GM21825 (cell line): ENCODE results near the gene MEIS3.
"Not testable (repeated sequence)": the region's sequence is repeated elsewhere in the genome, so short reads cannot be mapped to it uniquely, and the experiment has no call there.

Experiments
- ATAC-seq: cut with Tn5 transposase; IDR thresholded peaks from one replicate; pipeline ENCODE4 v1.9.1; 2021; ENCODE audit warnings: mild to moderate bottlenecking, moderate library complexity; ENCODE audit not compliant: unreplicated experiment

The MEIS3 gene

DNA sequence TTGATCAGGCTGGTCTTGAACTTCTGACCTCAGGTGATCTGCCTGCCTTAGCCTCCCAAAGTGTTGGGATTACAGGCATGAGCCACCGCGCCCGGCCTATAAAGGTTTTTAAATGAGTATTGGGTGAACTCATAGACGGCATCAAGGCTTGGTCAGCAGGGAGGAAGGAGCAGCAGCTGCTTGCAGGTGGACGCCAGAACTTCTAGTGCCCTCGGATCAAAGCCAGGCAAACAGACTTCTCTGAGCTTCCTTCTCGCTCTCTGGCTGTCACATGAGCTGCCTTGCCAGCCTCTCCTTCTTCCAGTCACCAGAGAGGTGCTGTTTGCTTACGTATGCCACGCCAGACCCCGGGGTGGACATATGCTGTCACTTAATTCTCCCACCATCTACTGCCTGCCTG, 53.9 kb downstream of the MEIS3 start:
- ATAC-seq = not testable (repeated sequence)

DNA sequence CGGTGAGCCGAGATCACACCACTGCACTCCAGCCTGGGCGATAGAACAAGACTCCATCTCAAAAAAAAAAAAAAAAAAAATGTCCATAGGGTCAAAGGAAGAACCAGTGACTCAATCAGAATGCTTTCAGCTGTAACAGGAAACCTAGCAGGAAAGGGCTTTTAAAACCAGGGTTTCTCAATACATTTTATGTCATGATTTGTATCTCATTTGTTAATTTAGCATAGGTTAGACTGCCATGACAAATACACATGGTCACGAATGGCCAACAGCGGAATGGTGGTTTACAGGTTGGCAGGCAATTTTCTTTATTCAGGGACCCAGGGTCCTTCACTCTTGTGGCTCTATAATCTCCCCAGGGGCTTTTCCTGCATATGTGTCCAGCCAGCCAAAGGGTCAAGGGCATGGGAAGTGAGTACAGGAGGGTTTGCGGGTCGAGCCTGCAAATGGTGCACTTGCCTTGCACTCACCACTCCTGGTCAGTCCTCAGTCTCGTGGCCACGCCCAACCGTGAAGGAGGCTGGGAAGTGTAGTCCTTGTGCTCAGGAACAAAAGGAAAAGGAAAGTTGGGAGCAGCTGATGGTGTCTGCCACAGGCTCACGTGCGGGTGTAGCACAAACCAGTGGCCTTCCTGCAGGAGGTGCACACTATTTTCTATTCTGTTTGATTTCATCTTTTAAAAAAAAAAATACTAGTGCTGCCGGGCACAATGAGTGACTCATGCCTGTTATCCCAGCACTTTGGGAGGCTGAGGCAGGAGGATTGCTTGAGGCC, 55.4 kb downstream of the MEIS3 start:
- ATAC-seq = no peak

DNA sequence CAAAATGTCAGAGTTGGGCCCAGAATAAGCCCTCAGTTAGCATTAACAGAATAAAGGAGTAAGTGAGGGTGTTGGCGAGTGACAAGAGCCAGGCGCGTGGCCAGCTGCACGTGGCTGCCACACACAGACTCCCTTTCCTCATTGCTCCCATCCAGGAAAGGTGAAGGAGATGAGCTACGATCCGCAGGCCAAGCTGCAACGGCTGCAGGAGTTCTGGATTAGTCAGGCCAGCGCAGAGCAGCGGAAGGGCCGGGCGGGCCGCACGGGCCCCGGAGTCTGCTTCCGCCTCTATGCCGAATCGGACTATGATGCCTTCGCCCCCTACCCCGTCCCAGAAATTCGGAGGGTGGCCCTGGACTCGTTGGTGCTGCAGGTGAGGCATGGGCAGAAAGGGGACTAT, 57.0 kb downstream of the MEIS3 start:
- no peak for ATAC-seq

DNA sequence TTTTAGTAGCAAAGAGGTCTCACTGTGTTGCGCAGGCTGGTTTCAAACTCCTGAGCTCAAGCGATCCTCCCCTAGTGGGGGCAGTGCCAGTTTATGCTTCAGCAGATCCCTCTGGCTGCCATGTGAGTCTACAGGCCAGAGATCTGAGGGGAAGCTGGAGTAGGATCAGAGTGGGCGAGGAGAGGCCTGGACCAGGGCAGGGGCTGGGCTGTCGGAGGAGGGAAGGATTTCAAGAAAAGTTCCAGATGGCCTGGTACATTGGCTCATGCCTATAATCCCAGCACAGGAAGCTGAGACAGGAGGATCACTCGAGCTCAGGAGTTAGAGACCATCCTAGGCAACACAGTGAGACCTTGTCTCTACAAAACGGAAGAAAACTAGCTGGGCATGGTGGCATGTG, 60.4 kb downstream of the MEIS3 start:
- no peak for ATAC-seq

DNA sequence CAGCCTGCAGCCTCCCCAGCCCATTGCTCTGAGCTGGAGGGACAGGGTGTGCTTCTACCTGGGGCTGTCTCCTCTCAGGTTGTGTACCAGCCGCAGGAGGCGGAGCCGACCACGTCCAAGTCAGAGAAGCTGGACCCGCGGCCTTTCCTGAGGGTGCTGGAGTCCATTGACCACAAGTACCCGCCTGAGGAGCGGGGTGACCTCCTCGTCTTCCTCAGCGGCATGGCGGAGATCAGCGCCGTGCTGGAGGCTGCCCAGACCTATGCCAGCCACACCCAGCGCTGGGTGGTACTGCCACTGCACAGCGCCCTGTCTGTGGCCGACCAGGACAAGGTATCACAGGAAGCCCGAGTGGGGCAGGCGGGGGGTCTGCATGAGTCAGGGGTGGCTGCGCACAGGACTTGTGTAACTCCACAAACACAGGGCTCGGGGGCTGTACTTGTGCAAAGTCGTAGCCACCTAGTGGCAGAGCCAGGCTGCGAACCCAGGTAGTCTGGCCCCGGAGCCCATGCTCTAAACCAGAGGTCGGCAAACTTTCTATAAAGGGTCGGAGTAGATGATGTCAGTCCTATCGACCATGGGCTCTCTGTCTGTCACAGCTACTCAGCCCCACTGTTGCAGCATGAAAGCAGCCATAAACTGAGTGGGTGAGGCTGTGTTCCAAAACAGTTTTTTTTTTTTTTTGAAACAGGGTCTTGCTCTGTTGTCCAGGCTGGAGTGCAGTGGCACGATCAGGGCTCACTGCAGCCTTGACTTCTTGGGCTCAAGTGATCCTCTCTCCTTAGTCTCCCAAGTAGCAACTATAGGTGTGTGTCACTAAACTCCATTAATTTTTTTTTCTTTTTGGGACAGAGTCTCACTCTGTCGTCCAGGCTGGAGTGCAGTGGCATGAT, 61.3 kb downstream of the MEIS3 start:
- ATAC-seq = no peak

DNA sequence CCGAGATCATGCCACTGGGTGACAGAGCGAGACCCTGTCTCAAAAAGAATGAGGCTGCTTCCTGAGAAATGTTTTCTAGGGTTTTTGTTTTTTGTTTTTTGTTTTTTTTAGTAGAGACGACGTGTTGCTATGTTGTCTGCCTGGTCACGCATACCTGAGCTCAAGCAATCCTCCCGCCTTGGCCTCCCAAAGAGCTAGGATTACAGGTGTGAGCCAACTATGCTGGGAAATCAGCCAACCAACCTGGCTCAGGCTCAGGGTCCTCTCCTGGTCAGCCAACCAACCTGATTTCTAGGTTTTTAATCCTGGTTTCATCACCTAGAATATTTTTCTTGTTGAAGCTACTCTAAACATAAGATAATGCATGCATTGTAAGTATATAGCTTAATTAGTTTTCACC, 62.4 kb downstream of the MEIS3 start:
- ATAC-seq = no peak

DNA sequence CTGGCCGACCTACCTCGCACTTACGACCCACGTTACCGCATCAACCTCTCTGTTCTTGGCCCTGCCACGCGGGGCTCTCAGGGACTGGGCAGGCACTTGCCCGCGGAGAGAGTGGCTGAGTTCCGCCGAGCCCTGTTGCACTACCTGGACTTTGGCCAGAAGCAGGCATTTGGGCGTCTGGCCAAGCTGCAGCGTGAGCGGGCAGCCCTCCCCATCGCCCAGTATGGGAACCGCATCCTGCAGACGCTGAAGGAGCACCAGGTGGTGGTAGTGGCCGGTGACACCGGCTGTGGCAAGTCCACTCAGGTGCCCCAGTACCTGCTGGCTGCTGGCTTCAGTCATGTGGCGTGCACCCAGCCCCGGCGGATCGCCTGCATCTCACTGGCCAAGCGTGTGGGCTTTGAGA, 66.0 kb downstream of the MEIS3 start:
- ATAC-seq = no peak
